Adrenal gland (tissue), 12 donors: ENCODE measurements around the gene AMHR2. TPM values are rescaled to one million over a fixed set of nuclear protein-coding genes. Genes with fewer than 3 reads are reported as not detected.

ENCODE experiments used
- DNase-seq, 7 donors: peaks; one replicate each; pipeline ENCODE4 v3.0.0-alpha.2; 2019 to 2020
- H3K27ac ChIP-seq, 5 donors: fragments of 200-600 bp; sonication (generic) in 4 of 5; 1 replicate in 3 of 5; 2 replicates in 2 of 5; pipeline versions ENCODE4 v1.5.1 to v1.8.0; 2016 to 2020; ENCODE audit warnings: mild to moderate bottlenecking in 1 of 5
- H3K27me3 ChIP-seq: fragments of 200-600 bp; 2 replicates; pipeline ENCODE4 v1.8.0; 2021
- H3K36me3 ChIP-seq, 2 donors: fragments of 200-600 bp; replicated peaks in 1 of 2; 1 replicate in 1 of 2; 2 replicates in 1 of 2; pipeline versions ENCODE4 v1.5.1 to v1.8.0; 2018 to 2022
- H3K4me1 ChIP-seq, 2 donors: fragments of 200-600 bp; replicated peaks in 1 of 2; 1 replicate in 1 of 2; 2 replicates in 1 of 2; pipeline versions ENCODE4 v1.5.1 to v1.8.0; 2018 to 2021
- H3K4me3 ChIP-seq, 4 donors: fragments of 200-600 bp; sonication (generic) in 3 of 4; one replicate each; pipeline ENCODE4 v1.5.1; 2016 to 2018
- H3K9me3 ChIP-seq, 3 donors: fragments of 200-600 bp; sonication (generic) in 1 of 3; replicated peaks in 1 of 3; 1 replicate in 2 of 3; 2 replicates in 1 of 3; pipeline versions ENCODE4 v1.5.1 to v1.8.0; 2016 to 2021
- POLR2A ChIP-seq, 2 donors: fragments of 450-650 bp; IDR thresholded peaks; one replicate each; pipeline ENCODE4 v1.6.1; 2017; ENCODE audit warnings: antibody characterized with exemption in 2 of 2, mild to moderate bottlenecking in 2 of 2, moderate library complexity in 1 of 2
- WGBS, 4 donors: extraction: QIAGEN DNeasy Blood & Tissue Kit in 2 of 4; methylation state at CpG; one replicate each; pipeline versions ENCODE4 v1.1.5 to v1.1.7; 2013 to 2017; 5-methylcytosine and 5-hydroxymethylcytosine counted together
- intact Hi-C, 2 donors: fragments of 100-400 bp; cut with DNase I; formaldehyde crosslinking; loops; one replicate each; pipeline versions ENCODE4 v1.14.1 to v1.15.0; 2022 to 2023
- polyA plus RNA-seq, 3 donors: library from polyadenylated mRNA; stranded (reverse); fragments of 200-250 nt in 2 of 3; fragments of 350-450 nt in 1 of 3; fragmentation: Illumina TruSeq in 1 of 3; extraction: RNeasy Lipid Tissue Mini Kit (QIAGEN cat#74804) in 1 of 3; gene quantifications; one replicate each; pipeline ENCODE4 v1.2.3, GENCODE V29; 2013 to 2014
- total RNA-seq, 9 donors: library from RNA; depleted of rRNA in 4 of 9; stranded (reverse); fragments of >200 nt in 4 of 9; fragments of 120-200 nt in 1 of 9; fragmentation: NEBNext Ultra II Directional in 1 of 9; extraction: Animal tissue kit (Norgen Biotek cat#: 25700) in 1 of 9; gene quantifications; one replicate each; pipeline versions ENCODE4 v1.1.0 to v1.2.4, GENCODE V29; 2013 to 2023
- TF ChIP-seq, protein P1 (sequence below), 6 experiments: fragments of 450-650 bp in 4 of 6; fragments of 200-600 bp in 2 of 6; sonication (generic) in 1 of 6; IDR thresholded peaks; 1 replicate in 5 of 6; 2 replicates in 1 of 6; pipeline versions ENCODE4 v1.5.1 to v1.8.0; 2016 to 2021; ENCODE audit warnings: antibody characterized with exemption in 6 of 6, mild to moderate bottlenecking in 2 of 6, moderate library complexity in 1 of 6
- donor health status: healthy with polysubstance abuse.
- donor health status: Bipolar disorder and iron deficiency.
- donor health status: DM: yes; HTN: yes; CAD: no.
- donor health status: DM: no; HTN: no; CAD: no.
- donor health status: DM: no; HTN: no; CAD: no.
- donor health status: DM: yes; HTN: yes; CAD: no.

The AMHR2 gene
- total and polyA plus RNA-seq, 12 donors = 19.8 to 106 (median 68.3) TPM

DNA sequence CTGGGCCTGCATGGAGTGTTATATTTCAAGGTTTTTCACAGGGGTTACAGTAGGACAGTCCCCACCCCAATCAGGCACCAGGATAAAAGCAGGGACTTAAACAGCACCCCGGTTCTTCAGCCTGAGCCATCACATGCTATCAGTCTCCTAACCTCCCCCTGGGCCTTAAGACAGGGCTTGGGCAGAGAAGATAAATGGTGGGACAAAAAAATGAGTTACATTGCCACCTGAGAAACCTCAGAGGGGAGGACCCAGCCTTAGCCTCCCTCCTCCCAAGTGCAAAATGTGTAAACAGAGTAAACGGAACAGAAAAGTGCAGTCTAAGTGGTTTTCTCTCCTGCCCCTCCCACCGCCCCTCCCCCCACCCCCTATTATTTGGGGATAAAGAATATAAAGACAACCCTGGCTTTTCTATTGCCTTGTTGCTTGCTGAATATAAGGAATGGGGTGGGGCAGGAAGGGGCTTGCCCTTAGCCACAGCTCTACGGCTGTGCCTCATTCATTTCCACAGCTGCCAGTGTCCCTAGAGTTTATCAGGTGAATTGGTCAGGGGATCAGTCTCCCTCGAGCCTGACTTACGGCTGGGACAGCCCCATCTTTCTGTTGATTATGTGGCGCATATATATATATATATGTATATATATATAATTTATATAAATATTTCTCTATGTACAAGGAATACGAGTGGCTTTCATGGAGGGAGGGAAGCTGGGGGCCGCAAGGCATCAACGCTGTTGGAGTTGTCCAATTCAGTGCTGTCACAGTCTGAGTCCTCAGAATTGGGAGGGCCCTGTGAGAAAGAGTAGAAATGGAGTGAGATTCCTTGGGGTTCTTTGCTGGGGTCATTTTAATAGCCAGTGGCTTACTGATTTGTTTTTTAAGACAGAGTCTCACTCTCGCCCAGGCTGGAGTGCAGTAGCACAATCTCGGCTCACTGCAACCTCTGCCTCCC lies 57.1 kb downstream of the AMHR2 start:
- no peak for TF ChIP-seq POLR2A (IDR thresholded peaks at IDR 0.05)
- TF ChIP-seq, protein P1, sequence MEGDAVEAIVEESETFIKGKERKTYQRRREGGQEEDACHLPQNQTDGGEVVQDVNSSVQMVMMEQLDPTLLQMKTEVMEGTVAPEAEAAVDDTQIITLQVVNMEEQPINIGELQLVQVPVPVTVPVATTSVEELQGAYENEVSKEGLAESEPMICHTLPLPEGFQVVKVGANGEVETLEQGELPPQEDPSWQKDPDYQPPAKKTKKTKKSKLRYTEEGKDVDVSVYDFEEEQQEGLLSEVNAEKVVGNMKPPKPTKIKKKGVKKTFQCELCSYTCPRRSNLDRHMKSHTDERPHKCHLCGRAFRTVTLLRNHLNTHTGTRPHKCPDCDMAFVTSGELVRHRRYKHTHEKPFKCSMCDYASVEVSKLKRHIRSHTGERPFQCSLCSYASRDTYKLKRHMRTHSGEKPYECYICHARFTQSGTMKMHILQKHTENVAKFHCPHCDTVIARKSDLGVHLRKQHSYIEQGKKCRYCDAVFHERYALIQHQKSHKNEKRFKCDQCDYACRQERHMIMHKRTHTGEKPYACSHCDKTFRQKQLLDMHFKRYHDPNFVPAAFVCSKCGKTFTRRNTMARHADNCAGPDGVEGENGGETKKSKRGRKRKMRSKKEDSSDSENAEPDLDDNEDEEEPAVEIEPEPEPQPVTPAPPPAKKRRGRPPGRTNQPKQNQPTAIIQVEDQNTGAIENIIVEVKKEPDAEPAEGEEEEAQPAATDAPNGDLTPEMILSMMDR (IDR thresholded peaks at IDR 0.05) = no peak
- Histone ChIP-seq H3K9me3 (no peaks in the 10 kb centered on the region), H3K4me1 (peaks cover 0 to 45% of the 10 kb centered on the region in 2 donors), H3K36me3 (peaks cover 0 to 91% of the 10 kb centered on the region in 2 donors), H3K4me3 (no peak overlapping the region), H3K27me3 (no peaks in the 10 kb centered on the region), H3K27ac (peak overlapping the region in 2 of 5 donors; percentile 41 to 63)
- WGBS, 4 donors = 67 to 76% (median 72%) methylated on average over 12 of the region's 12 CpGs
- intact Hi-C loops = no loop called here
- peak in 1 of 7 donors; percentile 26 for DNase-seq

Other genes with a start within 250 kb of the AMHR2 start
- 10 to 100 TPM in 8 of 9 donors, 1 to 10 TPM in 1; 8.8 to 61.0 (median 20.9) TPM for gene ZNF740, start 243.1 kb upstream of the AMHR2 start, total RNA-seq
- 10 to 100 TPM in 2 of 3 donors, 1 to 10 TPM in 1; 6.6 to 11.3 (median 11.3) TPM for gene ZNF740, start 243.1 kb upstream of the AMHR2 start, polyA plus RNA-seq
- gene CSAD, start 242.9 kb upstream of the AMHR2 start, total RNA-seq = 10 to 100 TPM in 7 of 9 donors, 1 to 10 TPM in 2; 2.3 to 43.4 (median 19.8) TPM
- gene CSAD, start 242.9 kb upstream of the AMHR2 start, polyA plus RNA-seq = 100 to 1,000 TPM in 2 of 3 donors, 10 to 100 TPM in 1; 10.9 to 140 (median 100) TPM
- 1 to 10 TPM in 8 of 9 donors, under 1 TPM in 1; 0.33 to 7.4 (median 4.0) TPM for gene ITGB7, start 216.6 kb upstream of the AMHR2 start, total RNA-seq
- 1 to 10 TPM in 2 of 3 donors, under 1 TPM in 1; 0.95 to 4.0 (median 3.5) TPM for gene ITGB7, start 216.6 kb upstream of the AMHR2 start, polyA plus RNA-seq
- 10 to 100 TPM in 8 of 9 donors, 1 to 10 TPM in 1; 3.8 to 36.4 (median 23.9) TPM for gene RARG, start 191.6 kb upstream of the AMHR2 start, total RNA-seq
- 10 to 100 TPM in 2 of 3 donors, 1 to 10 TPM in 1; 9.2 to 36.2 (median 25.8) TPM for gene RARG, start 191.6 kb upstream of the AMHR2 start, polyA plus RNA-seq
- gene ESPL1, start 155.6 kb upstream of the AMHR2 start, total RNA-seq = 1 to 10 TPM in 6 of 9 donors, under 1 TPM in 3; 0.69 to 4.2 (median 1.4) TPM
- under 1 TPM; 0.56 to 0.81 (median 0.79) TPM for gene ESPL1, start 155.6 kb upstream of the AMHR2 start, polyA plus RNA-seq
- 100 to 1,000 TPM; 501 to 976 (median 694) TPM for gene PFDN5, start 128.3 kb upstream of the AMHR2 start, total RNA-seq
- 1,000 to 10,000 TPM in 2 of 3 donors, 100 to 1,000 TPM in 1; 840 to 2,052 (median 2,012) TPM for gene PFDN5, start 128.3 kb upstream of the AMHR2 start, polyA plus RNA-seq
- 10 to 100 TPM; 56.8 to 94.9 (median 70.2) TPM for gene MYG1, start 124.2 kb upstream of the AMHR2 start, total RNA-seq
- gene MYG1, start 124.2 kb upstream of the AMHR2 start, polyA plus RNA-seq = 100 to 1,000 TPM in 2 of 3 donors, 10 to 100 TPM in 1; 45.9 to 240 (median 220) TPM
- 100 to 1,000 TPM in 2 of 9 donors, 10 to 100 TPM in 7; 50.1 to 108 (median 74.1) TPM for gene AAAS, start 102.2 kb upstream of the AMHR2 start, total RNA-seq
- gene AAAS, start 102.2 kb upstream of the AMHR2 start, polyA plus RNA-seq = 100 to 1,000 TPM in 2 of 3 donors, 10 to 100 TPM in 1; 59.2 to 210 (median 172) TPM
- gene SP7, start 87.5 kb upstream of the AMHR2 start, total RNA-seq = not detected
- gene SP7, start 87.5 kb upstream of the AMHR2 start, polyA plus RNA-seq = under 1 TPM in 1 of 3 donors, not detected in 2; 0.03 TPM
- 10 to 100 TPM; 34.9 to 90.0 (median 56.3) TPM for gene SP1, start 43.7 kb upstream of the AMHR2 start, total RNA-seq
- gene SP1, start 43.7 kb upstream of the AMHR2 start, polyA plus RNA-seq = 10 to 100 TPM; 16.3 to 48.8 (median 18.3) TPM
- gene PRR13, start 17.9 kb downstream of the AMHR2 start, total RNA-seq = 100 to 1,000 TPM in 7 of 9 donors, 10 to 100 TPM in 2; 68.2 to 233 (median 128) TPM
- gene PRR13, start 17.9 kb downstream of the AMHR2 start, polyA plus RNA-seq = 100 to 1,000 TPM; 127 to 407 (median 130) TPM
- 1,000 to 10,000 TPM in 2 of 9 donors, 100 to 1,000 TPM in 7; 255 to 1,158 (median 547) TPM for gene PCBP2, start 28.2 kb downstream of the AMHR2 start, total RNA-seq
- 100 to 1,000 TPM; 521 to 757 (median 545) TPM for gene PCBP2, start 28.2 kb downstream of the AMHR2 start, polyA plus RNA-seq
- gene MAP3K12, start 75.6 kb downstream of the AMHR2 start, total RNA-seq = 10 to 100 TPM in 7 of 9 donors, 1 to 10 TPM in 2; 7.5 to 25.4 (median 14.3) TPM
- 10 to 100 TPM in 2 of 3 donors, 1 to 10 TPM in 1; 6.9 to 85.1 (median 69.8) TPM for gene MAP3K12, start 75.6 kb downstream of the AMHR2 start, polyA plus RNA-seq
- 10 to 100 TPM; 22.6 to 55.2 (median 31.4) TPM for gene TARBP2, start 77.4 kb downstream of the AMHR2 start, total RNA-seq
- 10 to 100 TPM; 14.9 to 72.9 (median 51.7) TPM for gene TARBP2, start 77.4 kb downstream of the AMHR2 start, polyA plus RNA-seq
- under 1 TPM in 1 of 9 donors, not detected in 8; 0.78 TPM for gene NPFF, start 83.6 kb downstream of the AMHR2 start, total RNA-seq
- under 1 TPM in 1 of 3 donors, not detected in 2; 0.27 TPM for gene NPFF, start 83.6 kb downstream of the AMHR2 start, polyA plus RNA-seq
- gene ATF7, start 202.5 kb downstream of the AMHR2 start, total RNA-seq = 10 to 100 TPM; 12.1 to 41.7 (median 27.6) TPM
- gene ATF7, start 202.5 kb downstream of the AMHR2 start, polyA plus RNA-seq = 10 to 100 TPM; 13.0 to 31.9 (median 13.5) TPM